ENCODE data around the gene TBC1D20.

The TBC1D20 gene

GRCh38 chr20:437787-438486, 24.4 kb downstream of the TBC1D20 start:
- no peak for DNase-seq

- no peak for DNase-seq
Observed at GRCh38 chr20:436476-436875, 25.9 kb downstream of the TBC1D20 start.

- no peak for DNase-seq
Observed at GRCh38 chr20:435558-435957, 26.8 kb downstream of the TBC1D20 start.

GRCh38 chr20:434661-435419, 27.5 kb downstream of the TBC1D20 start:
- no peak for DNase-seq

GRCh38 chr20:434221-434620, 28.1 kb downstream of the TBC1D20 start:
- no peak for DNase-seq

- no peak for DNase-seq
Observed at GRCh38 chr20:433300-433975, 28.9 kb downstream of the TBC1D20 start.

- DNase-seq: no peak
Observed at GRCh38 chr20:432677-433299, 29.5 kb downstream of the TBC1D20 start.

- DNase-seq: no peak
Observed at GRCh38 chr20:432208-432607, 30.1 kb downstream of the TBC1D20 start.

GRCh38 chr20:431012-431904, 31.1 kb downstream of the TBC1D20 start:
- DNase-seq: peak; percentile 23

- DNase-seq: no peak
Observed at GRCh38 chr20:430091-430999, 32.0 kb downstream of the TBC1D20 start.

GRCh38 chr20:428658-429200, 33.6 kb downstream of the TBC1D20 start:
- DNase-seq: no peak

- no peak for DNase-seq
Observed at GRCh38 chr20:427849-428657, 34.3 kb downstream of the TBC1D20 start.

- DNase-seq: no peak
Observed at GRCh38 chr20:427401-427800, 34.9 kb downstream of the TBC1D20 start.

GRCh38 chr20:426566-426965, 35.8 kb downstream of the TBC1D20 start:
- DNase-seq: no peak

- DNase-seq: no peak
Observed at GRCh38 chr20:421685-422250, 40.6 kb downstream of the TBC1D20 start.

- no peak for DNase-seq
Observed at GRCh38 chr20:420721-421574, 41.4 kb downstream of the TBC1D20 start.

- no peak for DNase-seq
Observed at GRCh38 chr20:420166-420620, 42.1 kb downstream of the TBC1D20 start.

- no peak for DNase-seq
Observed at GRCh38 chr20:419556-420165, 42.7 kb downstream of the TBC1D20 start.
